ENCODE data around the gene RGS10.

RGS10 gene

DNA sequence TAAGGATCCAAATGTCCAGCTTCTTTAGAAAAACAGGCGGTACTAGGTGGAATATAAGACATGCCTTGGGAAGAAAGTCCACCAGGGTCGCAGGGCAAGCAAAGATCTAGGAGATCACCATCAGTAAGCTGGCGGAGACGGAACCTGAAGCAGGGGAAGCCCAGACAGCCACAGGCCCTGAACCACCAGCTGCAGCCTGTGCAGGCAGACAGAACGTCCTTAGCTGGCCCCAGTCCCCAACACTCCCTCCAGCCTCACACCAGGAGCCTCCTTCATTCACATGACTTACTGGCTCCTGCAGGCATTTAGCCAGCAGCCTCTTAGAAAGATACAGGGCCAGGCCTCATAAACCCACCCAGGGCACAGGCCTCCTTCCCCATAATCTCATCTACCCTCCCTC, 17.4 kb downstream of the RGS10 start:
- TF ChIP-seq ZIC2 (tag by site-specific recombination; IDR thresholded peaks at IDR 0.05), result peak; percentile 43; the same call in 1 of the 2 replicates
- TF ChIP-seq ZNF510 (tag by site-specific recombination; IDR thresholded peaks at IDR 0.05; ENCODE audit: insufficient replicate concordance), result no peak
- peaks cover 0 to 21% of the 10 kb centered on the region in 2 experiments; a peak in 2 of 3 replicates for H3K36me3 ChIP-seq (ENCODE audit: control insufficient read depth in 2 of 2, insufficient read depth in 1 of 2, low read length in 2 of 2)
- POLR2A ChIA-PET, result no interaction called here

DNA sequence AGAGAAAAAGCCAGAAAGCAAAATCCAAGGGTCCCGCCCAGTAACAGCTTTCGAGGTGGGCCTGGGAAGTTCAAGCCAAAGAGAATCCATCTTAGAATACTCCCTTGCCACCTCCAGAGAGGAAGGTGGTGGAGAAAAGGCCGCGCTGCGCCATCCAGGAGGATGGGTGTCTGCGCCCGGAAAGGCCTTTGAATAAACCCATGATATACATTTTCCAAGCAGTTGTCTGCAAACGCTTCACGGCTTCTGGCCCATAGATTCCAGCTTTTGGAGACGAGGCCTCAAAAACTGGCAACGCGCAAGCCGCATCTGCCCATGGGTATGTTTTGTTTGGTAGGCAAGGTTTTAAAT, 17.8 kb downstream of the RGS10 start:
- Histone ChIP-seq H3K36me3 (ENCODE audit: control insufficient read depth in 2 of 2, insufficient read depth in 1 of 2, low read length in 2 of 2) (peaks cover 0 to 21% of the 10 kb centered on the region in 2 experiments; a peak in 2 of 3 replicates), H3K4me1 (ENCODE audit: control insufficient read depth, insufficient read depth, low read length) (no peaks in the 10 kb centered on the region), H3K27ac (ENCODE audit: extremely low read depth, low read depth, low read length) (no peak overlapping the region), H3K9me3 (ENCODE audit: control insufficient read depth, insufficient read depth, low read depth, low read length) (no peaks in the 10 kb centered on the region), H3K4me3 (ENCODE audit: low read depth, low read length) (no peak overlapping the region)
- POLR2A ChIA-PET, result no interaction called here
- TF ChIP-seq GLI4 (tag by site-specific recombination; IDR thresholded peaks at IDR 0.05) (no peak), ZSCAN16 (tag by site-specific recombination; IDR thresholded peaks at IDR 0.05) (no peak), YY2 (tag by site-specific recombination; IDR thresholded peaks at IDR 0.05) (no peak), MYNN (tag by site-specific recombination; IDR thresholded peaks at IDR 0.05; ENCODE audit: borderline replicate concordance) (no peak)
- TF ChIP-seq, protein P1, sequence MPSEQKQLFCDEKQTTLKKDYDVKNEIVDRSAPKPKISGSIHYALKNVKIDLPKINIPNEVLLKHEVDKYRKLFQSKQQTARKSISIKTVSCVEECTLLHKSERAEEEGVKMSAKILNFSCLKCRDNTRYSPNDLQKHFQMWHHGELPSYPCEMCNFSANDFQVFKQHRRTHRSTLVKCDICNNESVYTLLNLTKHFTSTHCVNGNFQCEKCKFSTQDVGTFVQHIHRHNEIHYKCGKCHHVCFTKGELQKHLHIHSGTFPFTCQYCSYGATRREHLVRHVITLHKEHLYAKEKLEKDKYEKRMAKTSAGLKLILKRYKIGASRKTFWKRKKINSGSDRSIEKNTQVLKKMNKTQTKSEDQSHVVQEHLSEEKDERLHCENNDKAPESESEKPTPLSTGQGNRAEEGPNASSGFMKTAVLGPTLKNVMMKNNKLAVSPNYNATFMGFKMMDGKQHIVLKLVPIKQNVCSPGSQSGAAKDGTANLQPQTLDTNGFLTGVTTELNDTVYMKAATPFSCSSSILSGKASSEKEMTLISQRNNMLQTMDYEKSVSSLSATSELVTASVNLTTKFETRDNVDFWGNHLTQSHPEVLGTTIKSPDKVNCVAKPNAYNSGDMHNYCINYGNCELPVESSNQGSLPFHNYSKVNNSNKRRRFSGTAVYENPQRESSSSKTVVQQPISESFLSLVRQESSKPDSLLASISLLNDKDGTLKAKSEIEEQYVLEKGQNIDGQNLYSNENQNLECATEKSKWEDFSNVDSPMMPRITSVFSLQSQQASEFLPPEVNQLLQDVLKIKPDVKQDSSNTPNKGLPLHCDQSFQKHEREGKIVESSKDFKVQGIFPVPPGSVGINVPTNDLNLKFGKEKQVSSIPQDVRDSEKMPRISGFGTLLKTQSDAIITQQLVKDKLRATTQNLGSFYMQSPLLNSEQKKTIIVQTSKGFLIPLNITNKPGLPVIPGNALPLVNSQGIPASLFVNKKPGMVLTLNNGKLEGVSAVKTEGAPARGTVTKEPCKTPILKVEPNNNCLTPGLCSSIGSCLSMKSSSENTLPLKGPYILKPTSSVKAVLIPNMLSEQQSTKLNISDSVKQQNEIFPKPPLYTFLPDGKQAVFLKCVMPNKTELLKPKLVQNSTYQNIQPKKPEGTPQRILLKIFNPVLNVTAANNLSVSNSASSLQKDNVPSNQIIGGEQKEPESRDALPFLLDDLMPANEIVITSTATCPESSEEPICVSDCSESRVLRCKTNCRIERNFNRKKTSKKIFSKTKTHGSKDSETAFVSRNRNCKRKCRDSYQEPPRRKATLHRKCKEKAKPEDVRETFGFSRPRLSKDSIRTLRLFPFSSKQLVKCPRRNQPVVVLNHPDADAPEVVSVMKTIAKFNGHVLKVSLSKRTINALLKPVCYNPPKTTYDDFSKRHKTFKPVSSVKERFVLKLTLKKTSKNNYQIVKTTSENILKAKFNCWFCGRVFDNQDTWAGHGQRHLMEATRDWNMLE (tag by site-specific recombination; conservative IDR thresholded peaks at IDR 0.05; ENCODE audit: low read depth), result no peak
- TF ChIP-seq, protein P2, sequence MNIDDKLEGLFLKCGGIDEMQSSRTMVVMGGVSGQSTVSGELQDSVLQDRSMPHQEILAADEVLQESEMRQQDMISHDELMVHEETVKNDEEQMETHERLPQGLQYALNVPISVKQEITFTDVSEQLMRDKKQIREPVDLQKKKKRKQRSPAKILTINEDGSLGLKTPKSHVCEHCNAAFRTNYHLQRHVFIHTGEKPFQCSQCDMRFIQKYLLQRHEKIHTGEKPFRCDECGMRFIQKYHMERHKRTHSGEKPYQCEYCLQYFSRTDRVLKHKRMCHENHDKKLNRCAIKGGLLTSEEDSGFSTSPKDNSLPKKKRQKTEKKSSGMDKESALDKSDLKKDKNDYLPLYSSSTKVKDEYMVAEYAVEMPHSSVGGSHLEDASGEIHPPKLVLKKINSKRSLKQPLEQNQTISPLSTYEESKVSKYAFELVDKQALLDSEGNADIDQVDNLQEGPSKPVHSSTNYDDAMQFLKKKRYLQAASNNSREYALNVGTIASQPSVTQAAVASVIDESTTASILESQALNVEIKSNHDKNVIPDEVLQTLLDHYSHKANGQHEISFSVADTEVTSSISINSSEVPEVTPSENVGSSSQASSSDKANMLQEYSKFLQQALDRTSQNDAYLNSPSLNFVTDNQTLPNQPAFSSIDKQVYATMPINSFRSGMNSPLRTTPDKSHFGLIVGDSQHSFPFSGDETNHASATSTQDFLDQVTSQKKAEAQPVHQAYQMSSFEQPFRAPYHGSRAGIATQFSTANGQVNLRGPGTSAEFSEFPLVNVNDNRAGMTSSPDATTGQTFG (tag by site-specific recombination; IDR thresholded peaks at IDR 0.05; ENCODE audit: borderline replicate concordance), result no peak
- TF ChIP-seq, protein P3, sequence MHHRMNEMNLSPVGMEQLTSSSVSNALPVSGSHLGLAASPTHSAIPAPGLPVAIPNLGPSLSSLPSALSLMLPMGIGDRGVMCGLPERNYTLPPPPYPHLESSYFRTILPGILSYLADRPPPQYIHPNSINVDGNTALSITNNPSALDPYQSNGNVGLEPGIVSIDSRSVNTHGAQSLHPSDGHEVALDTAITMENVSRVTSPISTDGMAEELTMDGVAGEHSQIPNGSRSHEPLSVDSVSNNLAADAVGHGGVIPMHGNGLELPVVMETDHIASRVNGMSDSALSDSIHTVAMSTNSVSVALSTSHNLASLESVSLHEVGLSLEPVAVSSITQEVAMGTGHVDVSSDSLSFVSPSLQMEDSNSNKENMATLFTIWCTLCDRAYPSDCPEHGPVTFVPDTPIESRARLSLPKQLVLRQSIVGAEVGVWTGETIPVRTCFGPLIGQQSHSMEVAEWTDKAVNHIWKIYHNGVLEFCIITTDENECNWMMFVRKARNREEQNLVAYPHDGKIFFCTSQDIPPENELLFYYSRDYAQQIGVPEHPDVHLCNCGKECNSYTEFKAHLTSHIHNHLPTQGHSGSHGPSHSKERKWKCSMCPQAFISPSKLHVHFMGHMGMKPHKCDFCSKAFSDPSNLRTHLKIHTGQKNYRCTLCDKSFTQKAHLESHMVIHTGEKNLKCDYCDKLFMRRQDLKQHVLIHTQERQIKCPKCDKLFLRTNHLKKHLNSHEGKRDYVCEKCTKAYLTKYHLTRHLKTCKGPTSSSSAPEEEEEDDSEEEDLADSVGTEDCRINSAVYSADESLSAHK (tag by site-specific recombination; IDR thresholded peaks at IDR 0.05), result no peak
- CTCF ChIA-PET, result interaction anchor here (1.1 kb wide), 1 partner anchor 35 kb away, joined by 3 read pairs; no protein-coding TSS in a partner anchor

More for the DNA sequence above, 17.4 kb downstream of the RGS10 start:
- Histone ChIP-seq H3K4me1 (ENCODE audit: control insufficient read depth, insufficient read depth, low read length) (no peaks in the 10 kb centered on the region), H3K4me3 (ENCODE audit: low read depth, low read length) (no peak overlapping the region), H3K27ac (ENCODE audit: extremely low read depth, low read depth, low read length) (no peak overlapping the region), H3K9me3 (ENCODE audit: control insufficient read depth, insufficient read depth, low read depth, low read length) (no peaks in the 10 kb centered on the region)
- CTCF ChIA-PET, result no interaction called here

All from HEK293 (cell line).